ENCODE measurements around the gene TMEM42.

Gene TMEM42

GRCh38 chr3:44875596-44875995 lies 13.9 kb downstream of the TMEM42 start:
- no peak for DNase-seq

- DNase-seq = no peak
Measured at GRCh38 chr3:44877333-44877732, 15.6 kb downstream of the TMEM42 start.

GRCh38 chr3:44880284-44880683 lies 18.6 kb downstream of the TMEM42 start:
- DNase-seq = no peak

- DNase-seq = no peak
Measured at GRCh38 chr3:44883213-44883955, 21.7 kb downstream of the TMEM42 start.

GRCh38 chr3:44883999-44884431 lies 22.3 kb downstream of the TMEM42 start:
- DNase-seq = no peak

GRCh38 chr3:44885618-44886017 lies 23.9 kb downstream of the TMEM42 start:
- DNase-seq = no peak

GRCh38 chr3:44886561-44886960 lies 24.8 kb downstream of the TMEM42 start:
- DNase-seq = no peak

GRCh38 chr3:44887101-44887500 lies 25.4 kb downstream of the TMEM42 start:
- DNase-seq = no peak

- DNase-seq = no peak
Measured at GRCh38 chr3:44890258-44890657, 28.5 kb downstream of the TMEM42 start.

GRCh38 chr3:44890852-44891251 lies 29.1 kb downstream of the TMEM42 start:
- no peak for DNase-seq

GRCh38 chr3:44892689-44893088 lies 31.0 kb downstream of the TMEM42 start:
- DNase-seq = no peak

GRCh38 chr3:44893097-44893496 lies 31.4 kb downstream of the TMEM42 start:
- DNase-seq = no peak

GRCh38 chr3:44894485-44894884 lies 32.8 kb downstream of the TMEM42 start:
- DNase-seq = no peak

GRCh38 chr3:44896440-44896839 lies 34.7 kb downstream of the TMEM42 start:
- DNase-seq = no peak

- DNase-seq = no peak
Measured at GRCh38 chr3:44899683-44900367, 38.1 kb downstream of the TMEM42 start.

GRCh38 chr3:44902628-44903027 lies 40.9 kb downstream of the TMEM42 start:
- DNase-seq = no peak

- no peak for DNase-seq
Measured at GRCh38 chr3:44903314-44903713, 41.6 kb downstream of the TMEM42 start.

GRCh38 chr3:44903751-44904150 lies 42.0 kb downstream of the TMEM42 start:
- no peak for DNase-seq

GRCh38 chr3:44905446-44906157 lies 43.9 kb downstream of the TMEM42 start:
- no peak for DNase-seq

- no peak for DNase-seq
Measured at GRCh38 chr3:44906997-44907396, 45.3 kb downstream of the TMEM42 start.

- DNase-seq = no peak
Measured at GRCh38 chr3:44907612-44908011, 45.9 kb downstream of the TMEM42 start.

GRCh38 chr3:44909063-44909462 lies 47.4 kb downstream of the TMEM42 start:
- DNase-seq = no peak

GRCh38 chr3:44910693-44911092 lies 49.0 kb downstream of the TMEM42 start:
- no peak for DNase-seq

Measured in NCI-H2227 treated with DMSO at 0.1 percent for 48 hours (cell line).